OCI-LY7 (cell line): ENCODE results near the gene RPS6KA2.

Experiments
- CTCF ChIP-seq: fragments of 200-600 bp; sonication (generic); conservative IDR thresholded peaks from 2 replicates; pipeline ENCODE4 v1.5.1; 2014; ENCODE audit warnings: mild to moderate bottlenecking, antibody characterized with exemption, low read length, moderate library complexity, mixed read lengths
- EZH2phosphoT487 ChIP-seq: fragments of 200-600 bp; sonication (generic); IDR thresholded peaks from 2 replicates; pipeline ENCODE4 v1.6.1; 2018; ENCODE audit warnings: low read depth, borderline replicate concordance, mild to moderate bottlenecking, mixed run types, antibody characterized with exemption, low read length, moderate library complexity, mixed read lengths

GRCh38 chr6:166418691-166419143 lies 208.3 kb downstream of the RPS6KA2 start:
- TF ChIP-seq CTCF (no peak), EZH2phosphoT487 (no peak)
